GM04504 (cell line): ENCODE measurements around the gene ZNF384.

ENCODE experiments used
- DNase-seq: peaks from one replicate; pipeline ENCODE4 v3.0.0-alpha.2; 2012; ENCODE audit warnings: low read depth

Gene ZNF384

GRCh38 chr12:6699259-6699988, 10.2 kb upstream of the ZNF384 start:
- DNase-seq = no peak

- no peak for DNase-seq
Measured at GRCh38 chr12:6698352-6699046, 9.3 kb upstream of the ZNF384 start.

DNA sequence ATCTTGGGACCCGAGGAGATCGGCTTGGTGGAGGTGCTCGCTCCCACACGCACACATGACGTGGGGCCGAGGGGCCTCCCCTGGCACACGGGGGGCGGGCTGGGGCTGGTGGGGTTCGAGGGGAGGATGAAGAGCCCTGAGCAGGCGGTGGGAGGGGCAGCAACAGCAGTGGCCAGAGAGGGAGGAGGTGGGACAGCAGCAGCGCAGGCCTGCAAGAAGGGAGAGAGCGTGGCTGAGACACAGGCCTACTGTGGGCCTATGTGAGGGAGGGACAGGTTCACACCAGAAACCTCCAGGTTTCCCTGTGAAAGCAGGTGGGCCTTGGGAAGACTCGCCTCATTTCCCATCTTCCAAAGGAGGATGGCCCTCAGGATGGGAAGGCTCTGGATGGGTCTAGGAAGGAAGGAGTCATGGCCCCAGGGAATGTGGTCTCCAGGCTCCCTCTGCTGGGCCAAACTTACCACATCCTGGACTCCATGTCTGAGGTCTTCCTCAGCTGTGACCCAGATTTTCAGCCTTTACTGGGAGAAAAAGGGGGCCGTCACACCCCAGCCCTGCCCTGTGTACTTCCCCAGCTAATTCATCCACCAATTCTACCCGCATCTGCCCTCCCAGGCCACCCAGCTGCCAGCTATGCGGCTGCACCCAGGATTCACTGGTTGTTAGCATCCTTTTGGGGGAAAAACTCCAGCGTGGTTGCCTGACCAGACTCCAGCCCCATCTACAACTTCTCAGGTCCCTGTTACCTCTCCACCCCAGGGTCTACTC, 8.6 kb upstream of the ZNF384 start:
- DNase-seq = peak; percentile 42

DNA sequence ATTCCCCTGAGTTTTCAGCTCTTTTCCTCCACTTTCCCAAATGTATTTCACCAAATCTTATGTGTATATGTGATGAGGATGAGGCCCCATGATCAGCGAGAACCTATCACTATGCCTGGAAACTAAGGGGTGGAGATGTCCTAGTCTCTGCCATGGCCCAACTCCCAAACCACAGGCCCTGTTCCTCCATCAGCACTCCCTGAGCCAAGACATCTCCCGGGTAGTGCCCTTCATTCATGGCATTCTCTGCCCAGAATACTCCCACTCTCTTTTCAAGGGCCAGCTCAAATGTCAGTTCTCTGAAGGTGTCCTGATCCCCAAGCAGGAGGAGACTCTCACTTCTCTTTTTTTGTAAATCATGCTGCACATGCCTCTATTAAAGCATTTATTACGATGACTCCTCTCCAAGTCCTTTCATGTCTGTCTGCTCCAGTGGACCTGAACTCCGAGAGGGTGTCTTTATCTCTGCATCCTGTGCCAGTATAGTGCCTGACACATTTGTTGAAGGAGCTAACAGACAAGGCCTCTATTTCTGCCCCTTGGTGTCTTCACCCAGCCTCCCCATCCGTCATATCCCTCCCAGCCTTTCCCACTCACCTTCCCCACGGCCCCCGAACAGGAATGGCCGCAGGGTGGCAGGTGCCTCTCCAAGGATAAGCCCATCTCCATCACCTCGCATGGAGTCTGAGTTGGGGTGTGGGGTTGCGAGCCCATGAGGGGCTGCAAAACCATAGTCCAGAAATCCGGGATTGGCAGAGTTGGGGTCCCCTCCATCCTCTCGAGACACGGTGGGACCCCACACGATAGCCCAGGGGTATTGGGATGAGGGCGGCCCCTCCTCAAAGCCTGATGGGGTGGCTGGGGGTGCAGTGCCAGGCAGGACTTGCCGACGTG, 7.8 kb upstream of the ZNF384 start:
- DNase-seq = no peak

- no peak for DNase-seq
Measured at GRCh38 chr12:6695313-6696045, 6.3 kb upstream of the ZNF384 start.

GRCh38 chr12:6694701-6695100, 5.5 kb upstream of the ZNF384 start:
- DNase-seq = no peak

DNA sequence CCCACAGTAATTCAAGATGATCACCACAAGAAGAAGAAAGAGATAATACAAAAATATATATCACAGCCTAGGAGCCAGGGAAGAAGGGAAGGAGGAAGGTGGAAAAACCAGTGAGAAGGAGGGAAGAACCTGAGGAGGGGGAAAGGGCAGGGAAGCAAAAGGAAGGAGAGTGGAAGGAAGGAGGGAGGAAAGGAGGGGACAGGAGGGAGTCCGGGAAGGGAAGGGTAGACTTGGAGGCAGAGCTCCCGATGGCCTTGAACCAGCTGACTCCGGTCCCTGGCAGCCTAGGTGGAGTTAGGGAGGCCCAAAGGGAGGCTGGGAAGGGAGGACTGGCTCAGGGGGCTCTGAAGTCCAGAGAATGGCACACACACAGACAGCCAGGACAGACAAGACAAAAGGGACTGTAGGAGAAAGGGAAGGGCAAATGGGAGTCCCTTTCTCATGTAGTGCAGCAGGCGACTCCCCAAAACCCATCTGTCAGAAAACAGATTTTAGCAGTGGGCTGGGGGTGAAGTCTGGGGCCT, 4.7 kb upstream of the ZNF384 start:
- DNase-seq = no peak

DNA sequence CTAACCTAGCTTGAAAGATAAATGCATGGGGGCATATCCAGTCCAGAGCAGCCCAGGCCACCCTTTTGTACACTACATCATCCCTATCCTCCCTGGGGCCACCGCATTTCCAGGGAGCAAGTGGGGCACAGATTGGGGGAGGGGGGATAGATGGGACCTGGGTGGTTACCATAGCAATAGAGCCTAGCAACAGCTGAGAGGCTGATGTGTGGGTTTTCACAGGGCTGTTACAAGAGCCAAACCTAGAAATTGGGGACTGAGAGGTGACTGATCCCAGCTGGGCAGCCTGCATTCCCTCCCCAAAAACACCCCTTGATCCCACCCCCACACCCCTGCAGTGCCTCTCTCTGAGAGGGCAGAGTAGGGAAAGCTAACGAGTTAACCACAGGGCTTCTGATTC, 3.7 kb upstream of the ZNF384 start:
- DNase-seq = no peak

GRCh38 chr12:6691473-6691872, 2.3 kb upstream of the ZNF384 start:
- peak; percentile 40 for DNase-seq

- DNase-seq = no peak
Measured at GRCh38 chr12:6688543-6688998, 604 bp downstream of the ZNF384 start.

DNA sequence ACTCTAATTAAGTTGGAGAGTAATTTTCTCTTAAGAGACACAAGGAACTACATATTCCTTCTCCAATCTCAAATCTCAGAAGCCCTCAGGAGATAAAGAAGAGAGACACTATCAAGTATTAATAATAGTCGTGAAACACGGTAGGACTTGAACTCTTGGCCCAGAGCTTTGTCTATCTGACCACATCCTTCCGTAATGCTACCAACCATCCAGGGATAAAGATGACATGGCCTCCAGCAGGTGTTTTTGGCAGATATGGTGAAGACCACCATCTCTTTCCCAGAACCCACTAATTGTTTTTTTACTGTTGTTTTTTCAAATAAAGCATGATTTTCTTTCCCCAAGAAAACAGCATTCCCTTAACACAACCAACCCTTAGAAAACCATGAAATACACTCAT, 3.4 kb downstream of the ZNF384 start:
- DNase-seq = no peak

- DNase-seq = no peak
Measured at GRCh38 chr12:6684609-6685008, 4.6 kb downstream of the ZNF384 start.

DNA sequence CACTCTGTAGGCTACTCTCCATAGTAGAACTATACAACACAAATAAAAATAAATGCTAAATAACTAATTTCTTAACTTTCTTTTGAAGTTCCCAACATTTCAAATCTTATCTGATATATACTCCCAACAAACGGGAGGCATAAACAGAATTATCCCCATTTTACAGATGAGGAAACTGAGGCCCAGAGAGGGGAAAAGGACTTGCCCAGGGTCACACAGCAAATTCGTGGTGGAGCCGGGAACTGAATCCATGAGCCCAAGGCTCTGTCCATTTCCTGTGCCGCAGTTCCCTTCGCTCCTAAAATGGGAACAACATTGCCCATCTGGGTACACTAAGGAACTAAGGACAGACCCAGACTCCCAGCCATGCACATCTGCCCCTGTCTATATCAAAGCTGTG, 12.2 kb downstream of the ZNF384 start:
- no peak for DNase-seq

- DNase-seq = no peak
Measured at GRCh38 chr12:6672143-6672542, 17.0 kb downstream of the ZNF384 start.

DNA sequence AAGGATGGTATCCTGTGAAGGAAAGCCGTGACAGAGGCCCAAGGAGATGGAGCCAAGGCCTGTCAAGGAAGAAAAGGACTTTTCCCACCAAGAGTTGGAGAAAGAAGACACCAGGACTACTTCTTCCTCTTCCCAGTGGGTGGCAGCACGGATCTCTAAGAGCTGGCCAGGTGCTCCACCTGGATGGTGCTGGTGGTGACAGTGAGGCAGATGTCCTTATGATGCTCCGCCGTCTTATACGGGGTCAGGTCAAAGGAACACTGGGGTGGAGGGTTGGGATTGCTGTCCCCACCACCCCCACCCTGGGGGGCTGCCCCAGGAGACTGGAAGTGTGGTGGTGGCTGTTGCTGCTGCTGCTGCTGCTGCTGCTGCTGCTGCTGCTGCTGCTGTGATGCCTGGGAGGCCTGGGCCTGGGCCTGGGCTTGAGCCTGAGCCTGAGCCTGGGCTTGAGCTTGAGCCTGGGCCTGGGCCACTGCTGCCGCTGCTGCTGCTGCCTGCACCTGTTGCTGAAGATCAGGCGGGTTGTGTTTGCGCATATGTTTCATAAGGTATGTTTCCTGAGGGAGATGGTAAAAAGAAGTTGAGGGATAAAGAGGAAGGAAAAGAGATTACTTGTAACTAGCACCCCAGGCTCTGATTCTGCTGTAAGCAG, 21.5 kb downstream of the ZNF384 start:
- DNase-seq = no peak

- no peak for DNase-seq
Measured at GRCh38 chr12:6666211-6666610, 23.0 kb downstream of the ZNF384 start.

GRCh38 chr12:6664902-6665301, 24.3 kb downstream of the ZNF384 start:
- DNase-seq = no peak

GRCh38 chr12:6662906-6663742, 26.1 kb downstream of the ZNF384 start, which contains the start of gene ING4:
Gene ING4, minus strand, starts transcription at chr12:6663119. Its CDS starts 18 bp downstream, at chr12:6663101.
- DNase-seq = peak; percentile 98

DNA sequence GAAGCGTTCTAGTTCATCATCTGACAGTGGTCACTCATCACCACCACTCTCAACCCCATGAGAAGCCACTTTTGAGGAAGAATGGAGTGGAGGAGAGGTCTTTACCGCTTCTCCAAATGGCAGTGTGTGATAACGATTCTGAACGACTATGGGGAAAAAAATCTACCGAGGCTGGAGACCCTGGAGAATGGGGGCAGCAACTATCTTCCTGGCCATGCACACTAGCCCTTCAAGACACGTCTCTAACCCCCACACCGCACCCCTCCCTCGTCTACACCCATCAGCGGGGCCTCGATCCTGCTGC, 26.6 kb downstream of the ZNF384 start:
- no peak for DNase-seq

GRCh38 chr12:6653987-6654386, 35.2 kb downstream of the ZNF384 start:
- no peak for DNase-seq
